Kidney (tissue), 14 donors: ENCODE measurements around the gene ZNF276. TPM values are rescaled to one million over a fixed set of nuclear protein-coding genes. Genes with fewer than 3 reads are reported as not detected.
A peak's percentile ranks its signal among the peaks of the same experiment; 100 is the strongest.

ENCODE experiments used
- DNase-seq, 5 donors: peaks; one replicate each; pipeline ENCODE4 v3.0.0-alpha.2; 2013 to 2020
- FAIRE-seq: peaks from 2 replicates; lab custom pipeline; 2012; peaks lifted over from hg19 to GRCh38; lab: Jason Lieb, UNC
- H3K27ac ChIP-seq, 2 donors: one replicate each; pipeline ENCODE4 v1.7.0; 2013; ENCODE audit warnings: low read depth in 2 of 2, low read length in 2 of 2, inconsistent platforms in 1 of 2
- H3K27me3 ChIP-seq: one replicate; pipeline ENCODE4 v1.7.1; 2013; ENCODE audit warnings: low read length, inconsistent platforms; ENCODE audit not compliant: control insufficient read depth, insufficient read depth
- H3K36me3 ChIP-seq, 3 donors: one replicate each; pipeline versions ENCODE4 v1.7.0 to v1.7.1; 2013; ENCODE audit warnings: low read length in 3 of 3, control low read depth in 1 of 3, inconsistent platforms in 1 of 3; ENCODE audit not compliant: insufficient read depth in 3 of 3, control insufficient read depth in 2 of 3
- H3K4me1 ChIP-seq, 3 donors: one replicate each; pipeline versions ENCODE4 v1.7.0 to v1.7.1; 2013; ENCODE audit warnings: low read length in 3 of 3, inconsistent platforms in 1 of 3, low read depth in 1 of 3; ENCODE audit not compliant: control insufficient read depth in 2 of 3, insufficient read depth in 2 of 3
- H3K4me3 ChIP-seq, 3 donors: one replicate each; pipeline versions ENCODE4 v1.7.0 to v1.8.1; 2013; ENCODE audit warnings: low read length in 3 of 3, control low read depth in 1 of 3, inconsistent platforms in 1 of 3
- H3K9ac ChIP-seq, 3 donors: one replicate each; pipeline versions ENCODE4 v1.7.0 to v1.7.1; 2013; ENCODE audit warnings: low read length in 3 of 3, control low read depth in 1 of 3, inconsistent platforms in 1 of 3
- H3K9me3 ChIP-seq, 3 donors: one replicate each; pipeline versions ENCODE4 v1.7.0 to v1.7.1; 2013; ENCODE audit warnings: low read length in 3 of 3, control low read depth in 1 of 3, inconsistent platforms in 1 of 3; ENCODE audit not compliant: control insufficient read depth in 2 of 3, insufficient read depth in 1 of 3
- intact Hi-C: fragments of 100-400 bp; cut with DNase I; formaldehyde crosslinking; loops from one replicate; pipeline ENCODE4 v1.11.1; 2022
- polyA plus RNA-seq: library from polyadenylated mRNA; stranded (reverse); fragments of 350-450 nt; fragmentation: Illumina TruSeq; extraction: RNeasy Lipid Tissue Mini Kit (QIAGEN cat#74804); gene quantifications from one replicate; pipeline ENCODE4 v1.2.3, GENCODE V29; 2014; ENCODE audit warnings: low read depth, low replicate concordance; ENCODE audit not compliant: insufficient read depth
- total RNA-seq: library from RNA; stranded (reverse); fragmentation: NEBNext Ultra II Directional; extraction: Animal tissue kit (Norgen Biotek cat#: 25700); gene quantifications from one replicate; pipeline ENCODE4 v1.2.1, GENCODE V29; 2021
- TF ChIP-seq, protein P1 (sequence below): IDR thresholded peaks from 3 replicates; pipeline ENCODE4 v1.5.1; 2012; ENCODE audit warnings: mild to moderate bottlenecking, moderate library complexity, borderline replicate concordance; ENCODE audit not compliant: insufficient read depth; ENCODE audit errors: extremely low read depth
- donor health status: control.
- donor health status: control.
- donor health status: control.
- donor health status: control.
- donor health status: control.
- donor health status: DM: yes; HTN: yes; CAD: no.
- donor health status: Normal renal cell carcinoma (clear cell type).

Gene ZNF276
- total and polyA plus RNA-seq, 2 donors from 2014 or later, result 16.4 to 35.4 TPM

DNA sequence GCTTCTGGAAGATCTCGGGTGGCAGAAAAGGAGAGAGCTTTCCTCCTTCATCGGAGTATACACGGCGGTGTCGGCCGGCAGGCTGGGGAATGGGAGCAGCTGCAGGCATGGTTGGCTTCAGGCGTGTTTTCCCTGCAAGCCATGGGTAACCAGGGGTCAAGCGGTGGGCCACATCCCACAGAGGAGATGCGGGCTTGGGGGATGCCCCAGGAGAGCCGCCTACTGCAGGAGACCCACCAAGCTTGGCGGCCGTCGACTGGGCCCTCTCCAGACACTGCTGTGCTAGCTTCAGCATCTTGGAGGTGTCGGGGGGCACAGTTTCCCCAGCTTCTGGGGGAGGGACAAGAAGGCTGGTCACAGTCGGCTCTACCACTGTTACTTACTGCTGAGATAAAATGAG is 4.8 kb upstream of the ZNF276 start:
- Histone ChIP-seq H3K27ac (no peak overlapping the region), H3K4me1 (peaks cover 0 to 6% (median 0%) of the 10 kb centered on the region in 3 donors), H3K9me3 (no peaks in the 10 kb centered on the region), H3K27me3 (no peaks in the 10 kb centered on the region), H3K36me3 (no peaks in the 10 kb centered on the region), H3K9ac (no peak overlapping the region), H3K4me3 (no peak overlapping the region)
- TF ChIP-seq, protein P1, sequence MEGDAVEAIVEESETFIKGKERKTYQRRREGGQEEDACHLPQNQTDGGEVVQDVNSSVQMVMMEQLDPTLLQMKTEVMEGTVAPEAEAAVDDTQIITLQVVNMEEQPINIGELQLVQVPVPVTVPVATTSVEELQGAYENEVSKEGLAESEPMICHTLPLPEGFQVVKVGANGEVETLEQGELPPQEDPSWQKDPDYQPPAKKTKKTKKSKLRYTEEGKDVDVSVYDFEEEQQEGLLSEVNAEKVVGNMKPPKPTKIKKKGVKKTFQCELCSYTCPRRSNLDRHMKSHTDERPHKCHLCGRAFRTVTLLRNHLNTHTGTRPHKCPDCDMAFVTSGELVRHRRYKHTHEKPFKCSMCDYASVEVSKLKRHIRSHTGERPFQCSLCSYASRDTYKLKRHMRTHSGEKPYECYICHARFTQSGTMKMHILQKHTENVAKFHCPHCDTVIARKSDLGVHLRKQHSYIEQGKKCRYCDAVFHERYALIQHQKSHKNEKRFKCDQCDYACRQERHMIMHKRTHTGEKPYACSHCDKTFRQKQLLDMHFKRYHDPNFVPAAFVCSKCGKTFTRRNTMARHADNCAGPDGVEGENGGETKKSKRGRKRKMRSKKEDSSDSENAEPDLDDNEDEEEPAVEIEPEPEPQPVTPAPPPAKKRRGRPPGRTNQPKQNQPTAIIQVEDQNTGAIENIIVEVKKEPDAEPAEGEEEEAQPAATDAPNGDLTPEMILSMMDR, result no peak
- peak in 1 of 5 donors; percentile 43 for DNase-seq
- no peak for FAIRE-seq
- intact Hi-C loops, result no loop called here

DNA sequence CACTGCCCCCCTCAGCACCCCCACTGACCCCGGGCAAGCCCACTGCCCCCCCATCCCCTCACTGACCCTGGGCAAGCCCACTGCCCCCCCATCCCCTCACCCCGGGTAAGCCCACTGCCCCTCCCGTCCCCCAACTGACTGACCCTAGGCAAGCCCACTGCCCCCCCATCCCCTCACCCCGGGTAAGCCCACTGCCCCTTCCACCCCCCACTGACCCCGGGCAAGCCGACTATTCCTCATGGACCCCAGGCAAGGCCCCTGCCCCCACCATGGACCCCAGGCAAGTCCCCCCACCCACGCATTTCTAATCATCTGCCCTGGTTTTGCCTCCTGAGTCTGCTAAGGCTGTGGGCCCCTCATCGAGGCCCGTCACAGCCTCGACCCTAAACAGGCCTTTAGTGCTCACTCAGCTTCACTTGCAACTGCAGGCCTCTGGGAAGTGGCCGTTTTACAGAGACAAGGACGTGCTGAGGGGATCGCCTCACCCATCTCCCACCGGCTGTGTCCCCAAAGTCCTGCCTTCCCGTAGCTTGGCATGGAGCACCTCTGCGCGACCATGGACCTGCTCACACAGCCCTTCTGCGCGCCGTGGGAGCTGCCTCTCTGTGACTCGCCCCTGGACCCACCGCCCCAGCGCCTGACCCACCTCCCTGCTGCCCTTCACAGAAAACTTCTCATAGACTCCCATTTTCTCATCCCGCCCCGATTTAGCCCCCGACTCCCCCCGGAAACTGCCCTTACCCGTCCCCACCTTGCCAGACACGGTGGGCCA is 4.2 kb upstream of the ZNF276 start:
- FAIRE-seq (no peak), DNase-seq (peak in 1 of 5 donors; percentile 55)
- H3K4me3 ChIP-seq, result no peak overlapping the region
- H3K9ac ChIP-seq, result no peak overlapping the region
- TF ChIP-seq, protein P1, result no peak
- H3K36me3 ChIP-seq, result no peaks in the 10 kb centered on the region
- peaks cover 0 to 6% (median 0%) of the 10 kb centered on the region in 3 donors for H3K4me1 ChIP-seq
- H3K27me3 ChIP-seq, result no peaks in the 10 kb centered on the region
- intact Hi-C loops, result no loop called here
- H3K27ac ChIP-seq, result no peak overlapping the region
- H3K9me3 ChIP-seq, result no peaks in the 10 kb centered on the region

GRCh38 chr16:89717688-89718505 is 3.4 kb upstream of the ZNF276 start:
- intact Hi-C loops, result no loop called here
- DNase-seq (peak in 2 of 5 donors; percentile 38 to 77), FAIRE-seq (no peak)
- Histone ChIP-seq H3K9me3 (no peaks in the 10 kb centered on the region), H3K27ac (no peak overlapping the region), H3K36me3 (peaks cover 0 to under 1% (median 0%) of the 10 kb centered on the region in 3 donors), H3K4me1 (peaks cover 0 to 13% (median 4%) of the 10 kb centered on the region in 3 donors), H3K4me3 (no peak overlapping the region), H3K9ac (no peak overlapping the region), H3K27me3 (no peaks in the 10 kb centered on the region)
- TF ChIP-seq, protein P1, result no peak
